RWPE2 (cell line): ENCODE measurements around the gene OBSCN.

Source experiments
- ATAC-seq: fragments of 200-7000 bp; cut with Tn5 transposase; 3 replicates; pipeline ENCODE4 v1.9.1; 2021; ENCODE audit warnings: low read depth
- DNase-seq: peaks from one replicate; pipeline ENCODE4 v3.0.0-alpha.2; 2020; ENCODE audit warnings: low spot score
- H3K27ac ChIP-seq: fragments of 450-650 bp; 2 replicates; pipeline ENCODE4 v1.5.1; 2017; ENCODE audit warnings: mild to moderate bottlenecking; ENCODE audit not compliant: poor library complexity, severe bottlenecking
- H3K27me3 ChIP-seq: fragments of 250-450 bp; sonication (Bioruptor Pico); 2 replicates; pipeline ENCODE4 v1.5.1; 2021; ENCODE audit warnings: mild to moderate bottlenecking, moderate library complexity; ENCODE audit not compliant: insufficient read depth, poor library complexity, severe bottlenecking
- H3K36me3 ChIP-seq: fragments of 250-450 bp; sonication (Bioruptor Pico); 2 replicates; pipeline ENCODE4 v1.5.1; 2020; ENCODE audit warnings: low read depth, mild to moderate bottlenecking, moderate library complexity
- H3K4me1 ChIP-seq: fragments of 250-450 bp; sonication (Bioruptor Pico); 2 replicates; pipeline ENCODE4 v1.5.1; 2021; ENCODE audit warnings: mild to moderate bottlenecking, moderate library complexity; ENCODE audit not compliant: insufficient read depth, poor library complexity, severe bottlenecking
- H3K4me3 ChIP-seq: fragments of 250-450 bp; sonication (Bioruptor Pico); 2 replicates; pipeline ENCODE4 v1.5.1; 2021; ENCODE audit warnings: mild to moderate bottlenecking, moderate library complexity; ENCODE audit not compliant: severe bottlenecking
- H3K9me3 ChIP-seq: fragments of 250-450 bp; sonication (Bioruptor Pico); 2 replicates; pipeline ENCODE4 v1.5.1; 2021; ENCODE audit warnings: mild to moderate bottlenecking, moderate library complexity; ENCODE audit not compliant: severe bottlenecking
- CTCF ChIP-seq: fragments of 450-650 bp; IDR thresholded peaks from one replicate; pipeline ENCODE4 v1.5.1; 2017; ENCODE audit warnings: mild to moderate bottlenecking, moderate library complexity; ENCODE audit not compliant: poor library complexity, severe bottlenecking

The OBSCN gene

GRCh38 chr1:228403231-228403631 lies 195.4 kb downstream of the OBSCN start:
- Histone ChIP-seq H3K4me3 (no peak overlapping the region), H3K27me3 (no peaks in the 10 kb centered on the region), H3K9me3 (no peaks in the 10 kb centered on the region), H3K4me1 (no peaks in the 10 kb centered on the region), H3K27ac (no peak overlapping the region), H3K36me3 (peaks cover 29% of the 10 kb centered on the region)
- ATAC-seq (no peak), DNase-seq (no peak)
- no peak for TF ChIP-seq CTCF

GRCh38 chr1:228404107-228404720 lies 196.4 kb downstream of the OBSCN start:
- no peaks in the 10 kb centered on the region for H3K9me3 ChIP-seq
- no peak for TF ChIP-seq CTCF
- peaks cover 27% of the 10 kb centered on the region for H3K36me3 ChIP-seq
- no peaks in the 10 kb centered on the region for H3K4me1 ChIP-seq
- DNase-seq (no peak), ATAC-seq (no peak)
- peak overlapping the region; percentile 98 for H3K4me3 ChIP-seq
- no peak overlapping the region for H3K27ac ChIP-seq
- H3K27me3 ChIP-seq = no peaks in the 10 kb centered on the region

GRCh38 chr1:228405200-228405978 lies 197.5 kb downstream of the OBSCN start:
- Histone ChIP-seq H3K4me3 (peak overlapping the region; percentile 98), H3K27me3 (no peaks in the 10 kb centered on the region), H3K36me3 (peaks cover 27% of the 10 kb centered on the region), H3K9me3 (no peaks in the 10 kb centered on the region), H3K27ac (peak overlapping the region; percentile 62), H3K4me1 (no peaks in the 10 kb centered on the region)
- no peak for DNase-seq
- no peak for TF ChIP-seq CTCF
- ATAC-seq = no peak

GRCh38 chr1:228405979-228406228 lies 198.1 kb downstream of the OBSCN start:
- H3K9me3 ChIP-seq = no peaks in the 10 kb centered on the region
- ATAC-seq = peak; percentile 36; the same call in 2 of the 3 replicates
- H3K27ac ChIP-seq = peak overlapping the region; percentile 62
- no peaks in the 10 kb centered on the region for H3K4me1 ChIP-seq
- peaks cover 27% of the 10 kb centered on the region for H3K36me3 ChIP-seq
- no peak for DNase-seq
- TF ChIP-seq CTCF = no peak
- H3K27me3 ChIP-seq = no peaks in the 10 kb centered on the region
- peak overlapping the region; percentile 98 for H3K4me3 ChIP-seq
